Large intestine (tissue), 3 donors: ENCODE results near the gene MT1M. TPM values are rescaled to one million over a fixed set of nuclear protein-coding genes. Genes with fewer than 3 reads are reported as not detected.

ENCODE experiments used
- DNase-seq, 2 donors: peaks; one replicate each; pipeline versions ENCODE4 v3.0.0 to v3.0.0-alpha.2; 2013
- H3K27ac ChIP-seq: one replicate; pipeline ENCODE4 v1.5.1; 2013; ENCODE audit warnings: low read length
- H3K27me3 ChIP-seq: 2 replicates; pipeline ENCODE4 v1.6.1; 2013; ENCODE audit warnings: low read length; ENCODE audit not compliant: control insufficient read depth, insufficient read depth
- H3K36me3 ChIP-seq: 2 replicates; pipeline ENCODE4 v1.6.1; 2013; ENCODE audit warnings: low read length; ENCODE audit not compliant: control insufficient read depth, insufficient read depth
- H3K4me1 ChIP-seq: one replicate; pipeline ENCODE4 v1.6.1; 2013; ENCODE audit warnings: low read length; ENCODE audit not compliant: control insufficient read depth, insufficient read depth
- H3K4me3 ChIP-seq: one replicate; pipeline ENCODE4 v1.5.1; 2013; ENCODE audit warnings: low read length
- H3K9me3 ChIP-seq: one replicate; pipeline ENCODE4 v1.6.1; 2013; ENCODE audit warnings: mild to moderate bottlenecking, low read depth, low read length, moderate library complexity; ENCODE audit not compliant: control insufficient read depth
- WGBS: methylation state at CpG from one replicate; pipeline ENCODE4 v1.1.5; 2013; ENCODE audit warnings: low lambda C conversion rate; ENCODE audit not compliant: insufficient coverage; 5-methylcytosine and 5-hydroxymethylcytosine counted together
- polyA plus RNA-seq: library from polyadenylated mRNA; unstranded; fragments of 120-200 nt; gene quantifications from one replicate; pipeline ENCODE4 v1.2.1, GENCODE V29; 2013

MT1M gene
- polyA plus RNA-seq, 1 donor, result 2.5 TPM

DNA sequence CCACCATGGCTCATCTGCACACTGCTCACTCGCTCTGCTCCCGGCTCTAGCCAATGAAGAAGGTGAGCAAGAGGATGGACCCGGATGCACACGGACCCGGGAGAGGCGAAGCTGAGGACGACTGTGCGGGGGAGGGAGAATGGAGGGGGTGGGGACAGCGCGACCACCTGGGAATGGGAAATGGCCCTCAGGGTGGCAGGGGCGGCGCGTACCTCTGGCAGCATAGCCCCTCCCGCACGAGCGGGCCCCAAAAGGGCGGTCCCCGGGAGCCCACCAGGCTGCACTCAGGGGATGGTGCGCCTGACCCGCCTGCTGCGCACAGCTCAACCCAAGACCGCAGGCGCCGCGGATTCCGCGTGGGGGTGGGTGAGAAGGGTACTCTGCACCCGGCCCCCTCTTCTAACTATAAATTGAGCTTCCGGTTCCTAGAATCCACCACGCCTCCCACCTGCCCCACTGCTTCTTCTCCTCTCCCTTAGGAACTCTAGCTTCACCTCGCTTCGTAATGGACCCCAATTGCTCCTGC lies 43.3 kb downstream of the MT1M start:
- Histone ChIP-seq H3K27ac (no peak overlapping the region), H3K27me3 (peaks cover 28% of the 10 kb centered on the region), H3K4me3 (peak overlapping the region; percentile 54)

DNA sequence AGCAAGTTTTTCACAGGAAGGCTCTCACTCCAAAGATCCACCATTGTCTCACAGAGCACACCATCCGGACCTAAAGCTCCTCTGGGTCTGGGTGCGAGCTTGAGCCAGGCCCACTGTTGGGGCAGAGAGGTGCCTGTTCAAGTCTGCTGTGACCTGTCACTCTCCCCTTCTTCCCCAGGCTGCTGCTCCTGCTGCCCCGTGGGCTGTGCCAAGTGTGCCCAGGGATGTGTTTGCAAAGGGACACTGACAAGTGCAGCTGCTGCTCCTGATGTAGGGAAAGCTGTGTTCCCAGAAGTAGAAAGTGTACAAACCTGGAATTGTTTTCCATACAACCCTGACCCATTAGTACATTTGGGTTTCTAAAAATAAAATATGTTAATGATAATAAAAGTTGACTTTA lies 45.0 kb downstream of the MT1M start:
- Histone ChIP-seq H3K4me1 (peaks cover 3% of the 10 kb centered on the region), H3K27ac (no peak overlapping the region), H3K9me3 (no peaks in the 10 kb centered on the region), H3K36me3 (no peaks in the 10 kb centered on the region), H3K4me3 (no peak overlapping the region), H3K27me3 (peaks cover 24% of the 10 kb centered on the region)
- no peak for DNase-seq
- no CpG with 5 or more reads among the region's 3 CpGs for WGBS

More for the DNA sequence above, 43.3 kb downstream of the MT1M start:
- peak in 1 of 2 donors; percentile 67 for DNase-seq
- Histone ChIP-seq H3K9me3 (no peaks in the 10 kb centered on the region), H3K4me1 (no peaks in the 10 kb centered on the region), H3K36me3 (no peaks in the 10 kb centered on the region)
- no CpG with 5 or more reads among the region's 32 CpGs for WGBS

DNA sequence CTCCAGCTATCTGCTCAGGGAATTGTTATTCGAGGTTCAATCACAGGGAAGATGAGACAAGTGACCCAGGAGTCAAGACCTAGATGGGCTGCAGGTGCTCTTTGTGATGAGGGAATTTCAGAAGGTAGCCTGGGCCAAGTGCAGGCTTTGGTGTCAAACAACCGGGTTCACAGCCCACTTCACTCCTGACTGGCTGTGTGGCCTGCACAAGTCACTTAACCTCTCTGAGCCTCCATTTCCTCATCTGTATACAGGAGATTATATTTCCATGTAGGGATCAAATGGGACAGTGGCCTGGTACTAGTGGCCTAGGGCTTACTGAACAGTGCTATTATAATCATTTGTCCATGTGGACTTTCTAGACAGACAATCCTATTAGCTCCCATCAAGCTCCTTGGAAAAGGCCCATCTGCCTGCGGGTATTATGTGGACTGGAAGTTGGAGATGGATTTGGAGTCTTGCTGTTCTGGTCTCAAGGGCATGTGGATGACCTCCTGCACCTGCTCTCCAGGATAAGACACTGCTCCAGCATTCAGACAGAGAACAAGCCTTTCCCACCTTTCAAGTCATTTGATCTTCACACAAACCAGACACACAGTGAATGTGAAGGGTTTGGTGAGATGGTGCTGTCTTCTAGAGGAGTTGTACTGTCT lies 46.7 kb downstream of the MT1M start:
- Histone ChIP-seq H3K9me3 (no peaks in the 10 kb centered on the region), H3K36me3 (no peaks in the 10 kb centered on the region), H3K27me3 (peaks cover 22% of the 10 kb centered on the region), H3K4me1 (peaks cover 7% of the 10 kb centered on the region), H3K4me3 (no peak overlapping the region), H3K27ac (no peak overlapping the region)
- WGBS, result no CpG with 5 or more reads among the region's 3 CpGs
- DNase-seq, result no peak

- Histone ChIP-seq H3K4me3 (no peak overlapping the region), H3K9me3 (no peaks in the 10 kb centered on the region), H3K27ac (no peak overlapping the region), H3K27me3 (peaks cover 22% of the 10 kb centered on the region), H3K4me1 (peaks cover 7% of the 10 kb centered on the region), H3K36me3 (no peaks in the 10 kb centered on the region)
- DNase-seq, result no peak
- WGBS, result no CpG with 5 or more reads among the region's 6 CpGs
Observed at GRCh38 chr16:56679818-56680217, 47.4 kb downstream of the MT1M start.

DNA sequence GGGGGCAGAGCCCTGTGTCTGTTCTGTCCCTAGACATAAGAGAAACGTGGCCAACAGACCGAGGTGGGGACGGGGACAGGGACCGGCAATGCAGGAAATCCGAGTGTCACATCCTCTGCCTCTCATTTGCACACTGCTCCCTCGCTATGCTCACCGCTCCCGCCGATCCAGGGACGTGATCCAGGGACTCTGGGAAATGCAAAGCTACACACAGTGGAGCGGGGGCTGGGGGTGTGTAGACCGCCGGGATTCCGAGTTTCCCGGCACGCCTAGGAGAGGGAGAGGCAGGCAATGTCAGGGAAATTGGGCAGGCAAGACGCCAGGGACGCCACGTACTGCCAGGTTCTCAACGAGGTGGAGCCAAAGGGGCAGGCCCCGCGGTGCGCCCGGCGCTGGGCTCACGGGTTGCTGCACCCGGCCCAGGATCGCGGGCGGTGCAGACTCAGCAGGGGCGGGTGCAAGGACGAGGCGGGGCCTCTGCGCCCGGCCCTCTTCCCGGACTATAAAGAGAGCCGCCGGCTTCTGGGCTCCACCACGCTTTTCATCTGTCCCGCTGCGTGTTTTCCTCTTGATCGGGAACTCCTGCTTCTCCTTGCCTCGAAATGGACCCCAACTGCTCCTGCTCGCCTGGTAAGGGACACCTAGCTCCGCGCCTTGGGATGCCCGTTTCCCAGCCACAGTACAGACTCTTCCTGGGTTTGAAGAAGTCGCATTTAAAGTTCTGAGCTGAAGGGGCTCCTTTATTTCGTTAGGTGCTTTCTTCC lies 49.7 kb downstream of the MT1M start, which contains the start of gene MT1X:
Gene MT1X (plus strand): TSS at position 532 of the 764 bp plus-strand sequence. CDS start 71 bp downstream, at position 603.
- peaks cover 7% of the 10 kb centered on the region for H3K4me1 ChIP-seq
- H3K36me3 ChIP-seq, result no peaks in the 10 kb centered on the region
- peaks cover 3% of the 10 kb centered on the region for H3K27me3 ChIP-seq
- H3K27ac ChIP-seq, result peak within 1 kb of the TSS; percentile 70
- no CpG with 5 or more reads among the region's 49 CpGs for WGBS
- H3K4me3 ChIP-seq, result peak within 1 kb of the TSS; percentile 61
- peak; percentile 94 to 97 for DNase-seq
- peaks cover 6% of the 10 kb centered on the region for H3K9me3 ChIP-seq

- peak overlapping the region; percentile 61 for H3K4me3 ChIP-seq
- H3K9me3 ChIP-seq, result peaks cover 6% of the 10 kb centered on the region
- peaks cover 7% of the 10 kb centered on the region for H3K4me1 ChIP-seq
- WGBS, result no CpG with 5 or more reads among the region's 8 CpGs
- H3K27me3 ChIP-seq, result no peaks in the 10 kb centered on the region
- DNase-seq, result no peak
- peak overlapping the region; percentile 41 for H3K27ac ChIP-seq
- H3K36me3 ChIP-seq, result no peaks in the 10 kb centered on the region
Observed at GRCh38 chr16:56682703-56683397, 50.4 kb downstream of the MT1M start.

Other genes with a start within 250 kb of the MT1M start
- gene AMFR, start 207.1 kb upstream of the MT1M start, polyA plus RNA-seq, result 85.9 TPM
- gene NUDT21, start 181.3 kb upstream of the MT1M start, polyA plus RNA-seq, result 112 TPM
- 37.6 TPM for gene OGFOD1, start 181.1 kb upstream of the MT1M start, polyA plus RNA-seq
- 31.2 TPM for gene BBS2, start 112.6 kb upstream of the MT1M start, polyA plus RNA-seq
- gene MT4, start 67.6 kb upstream of the MT1M start, polyA plus RNA-seq, result not detected
- gene MT3, start 43.1 kb upstream of the MT1M start, polyA plus RNA-seq, result 0.97 TPM
- 115 TPM for gene MT2A, start 24.1 kb upstream of the MT1M start, polyA plus RNA-seq
- gene MT1E, start 6.9 kb upstream of the MT1M start, polyA plus RNA-seq, result 96.6 TPM
- gene MT1A, start 6.0 kb downstream of the MT1M start, polyA plus RNA-seq, result 0.31 TPM
- gene MT1B, start 19.2 kb downstream of the MT1M start, polyA plus RNA-seq, result not detected
- gene MT1F, start 25.3 kb downstream of the MT1M start, polyA plus RNA-seq, result 77.0 TPM
- gene MT1G, start 35.4 kb downstream of the MT1M start, polyA plus RNA-seq, result 919 TPM
- gene MT1H, start 37.2 kb downstream of the MT1M start, polyA plus RNA-seq, result 391 TPM
- gene MT1X, start 49.8 kb downstream of the MT1M start, polyA plus RNA-seq, result 112 TPM
- 40.4 TPM for gene NUP93, start 97.5 kb downstream of the MT1M start, polyA plus RNA-seq
- 0.21 TPM for gene SLC12A3, start 232.5 kb downstream of the MT1M start, polyA plus RNA-seq